Measurements from ENCODE around the gene PCK2. TPM values are rescaled to one million over a fixed set of nuclear protein-coding genes. Genes with fewer than 3 reads are reported as not detected.
A peak's percentile ranks its signal among the peaks of the same experiment; 100 is the strongest.

The PCK2 gene
- total and polyA plus RNA-seq, 9 donors = 2.4 to 66.8 (median 5.4) TPM

DNA sequence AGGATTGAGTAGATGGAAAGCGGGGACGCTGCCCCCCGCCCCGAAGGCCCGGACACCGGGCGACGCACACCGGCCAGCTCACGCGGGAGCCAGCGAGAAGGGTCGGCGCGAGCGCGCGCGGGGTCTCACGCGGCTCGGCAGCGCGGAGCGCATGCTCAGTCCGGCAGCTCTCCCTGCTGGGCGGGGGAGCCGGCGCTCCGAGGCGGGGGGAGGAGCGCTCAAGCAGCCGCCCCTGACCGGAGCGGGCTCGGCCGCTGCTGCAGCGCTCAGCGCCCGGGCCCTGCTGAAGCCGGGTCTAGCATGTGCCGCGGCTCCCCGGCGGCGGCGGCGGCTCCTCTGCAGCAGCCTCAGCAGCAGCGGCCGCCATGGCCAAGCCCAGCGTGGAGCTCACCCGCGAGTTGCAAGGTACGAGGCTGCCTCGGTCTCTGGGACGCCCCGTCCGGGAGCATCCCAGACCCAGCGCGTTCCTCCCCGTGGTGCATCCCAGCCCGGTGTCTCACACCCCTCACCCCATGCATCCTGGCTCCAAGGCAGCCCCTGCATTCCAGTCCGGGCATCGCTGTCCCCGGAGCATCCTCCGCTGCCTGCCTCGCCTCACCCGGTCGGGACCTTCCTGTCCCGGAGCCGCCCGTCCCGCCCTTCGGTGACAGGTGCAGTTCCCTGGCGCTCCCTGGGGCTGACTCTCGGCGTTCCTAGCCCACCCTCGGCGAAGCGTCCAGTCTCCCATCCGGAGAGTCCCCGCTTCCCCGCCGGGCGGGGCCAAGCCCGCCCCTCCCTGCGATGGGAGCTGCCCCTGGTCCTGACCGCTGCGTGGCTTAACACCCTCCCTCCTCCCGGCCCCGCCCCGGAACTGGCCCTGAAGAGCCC is 42.1 kb upstream of the PCK2 start, which contains the start of gene CARMIL3:
Gene CARMIL3, plus strand, starts transcription at position 221 of the 867 bp plus-strand sequence. Its CDS starts 145 bp downstream, at position 366.
- TF ChIP-seq CTCF (IDR thresholded peaks at IDR 0.05) (no peak), EP300 (IDR thresholded peaks at IDR 0.05) (no peak), POLR2A (IDR thresholded peaks at IDR 0.05) (no peak)
- Histone ChIP-seq H3K4me3 (peak within 1 kb of the TSS; percentile 44), H3K9me3 (no peaks in the 10 kb centered on the region), H3K36me3 (no peaks in the 10 kb centered on the region), H3K27ac (peak within 1 kb of the TSS in 1 of 2 donors; percentile 19), H3K27me3 (no peaks in the 10 kb centered on the region), H3K4me1 (ENCODE audit: insufficient read depth) (peaks cover 9% of the 10 kb centered on the region)
- intact Hi-C loops (cut with DNase I) = loop anchor here in 2 of 4 donors (10.0 kb wide), 1 partner anchor 53 kb away; no protein-coding TSS in a partner anchor
- DNase-seq = peak; percentile 59 to 81 (median 65)
- WGBS, 3 donors = 0 to 1% (median 0%) methylated on average over 73 to 92 of the region's 92 CpGs

DNA sequence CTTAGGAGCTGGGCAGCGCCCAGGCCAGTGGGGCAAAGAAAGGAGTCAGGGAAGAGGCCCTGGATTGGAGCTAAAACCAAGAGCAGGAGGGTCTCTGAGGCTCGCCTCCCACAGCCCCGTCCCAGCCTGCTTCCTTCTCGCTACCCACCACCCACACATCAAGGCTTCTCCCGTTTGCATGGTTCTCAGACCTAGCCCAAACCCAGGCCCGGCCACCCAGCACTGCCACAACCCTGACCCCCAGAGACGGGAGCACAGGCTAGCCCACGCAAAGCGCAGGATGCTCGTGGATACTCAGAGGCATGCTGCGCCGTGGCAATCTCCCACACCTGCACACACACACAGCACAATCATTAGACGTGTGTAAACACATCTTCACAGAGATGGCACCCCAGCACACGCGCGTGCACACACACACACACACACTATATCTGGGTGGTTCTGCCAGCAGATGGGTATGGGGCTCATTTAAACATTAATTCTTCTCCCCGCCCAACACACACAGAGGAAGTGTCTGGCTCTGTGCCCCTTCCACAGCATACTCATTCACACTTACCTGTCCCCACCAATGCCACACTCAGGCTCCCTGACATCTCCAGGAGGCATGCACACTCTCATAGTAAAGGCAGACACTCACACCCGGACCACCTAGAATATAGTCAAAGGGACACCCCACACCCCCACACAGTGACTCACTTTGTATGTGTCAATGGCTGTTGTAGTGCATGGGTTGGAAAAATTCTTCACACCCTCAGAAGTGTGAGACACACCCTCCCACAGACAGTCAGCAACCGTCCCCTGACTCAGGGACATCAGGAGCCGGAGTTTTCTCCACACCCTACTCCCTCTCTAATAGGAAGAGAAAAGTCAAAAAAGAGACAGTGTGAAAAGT is 41.2 kb upstream of the PCK2 start:
- no peak for DNase-seq
- H3K36me3 ChIP-seq = no peaks in the 10 kb centered on the region
- intact Hi-C loops (cut with DNase I) = loop anchor here in 2 of 4 donors (10.0 kb wide), 1 partner anchor 52 kb away; no protein-coding TSS in a partner anchor
- no peak for TF ChIP-seq CTCF (IDR thresholded peaks at IDR 0.05)
- no peak overlapping the region for H3K27ac ChIP-seq
- peaks cover 9% of the 10 kb centered on the region for H3K4me1 ChIP-seq (ENCODE audit: insufficient read depth)
- WGBS, 3 donors = 39 to 46% (median 39%) methylated on average over 20 of the region's 20 CpGs
- H3K27me3 ChIP-seq = no peaks in the 10 kb centered on the region
- H3K4me3 ChIP-seq = peak overlapping the region; percentile 44
- no peaks in the 10 kb centered on the region for H3K9me3 ChIP-seq

- intact Hi-C loops (cut with DNase I) = loop anchor here in 2 of 4 donors (10.0 kb wide), 1 partner anchor 51 kb away; no protein-coding TSS in a partner anchor
- TF ChIP-seq POLR2A (IDR thresholded peaks at IDR 0.05) (no peak), CTCF (IDR thresholded peaks at IDR 0.05) (no peak), EP300 (IDR thresholded peaks at IDR 0.05) (no peak)
- no peak overlapping the region for H3K4me3 ChIP-seq
- DNase-seq = peak in 2 of 5 donors; percentile 14 to 32
- 71 to 77% (median 75%) methylated on average over 10 of the region's 10 CpGs for WGBS, 3 donors
- no peaks in the 10 kb centered on the region for H3K36me3 ChIP-seq
- H3K4me1 ChIP-seq (ENCODE audit: insufficient read depth) = peaks cover 9% of the 10 kb centered on the region
- H3K27me3 ChIP-seq = no peaks in the 10 kb centered on the region
- H3K9me3 ChIP-seq = no peaks in the 10 kb centered on the region
- H3K27ac ChIP-seq = no peak overlapping the region
These were observed 40.4 kb upstream of the PCK2 start for GRCh38 chr14:24053548-24054323.

GRCh38 chr14:24054324-24054641 is 39.8 kb upstream of the PCK2 start:
- Histone ChIP-seq H3K4me1 (ENCODE audit: insufficient read depth) (peaks cover 9% of the 10 kb centered on the region), H3K36me3 (no peaks in the 10 kb centered on the region), H3K27me3 (no peaks in the 10 kb centered on the region), H3K27ac (no peak overlapping the region), H3K4me3 (no peak overlapping the region), H3K9me3 (no peaks in the 10 kb centered on the region)
- WGBS, 3 donors = 77 to 90% (median 83%) methylated on average over 6 of the region's 6 CpGs
- intact Hi-C loops (cut with DNase I) = loop anchor here in 2 of 4 donors (10.0 kb wide), 1 partner anchor 51 kb away; no protein-coding TSS in a partner anchor
- no peak for DNase-seq
- TF ChIP-seq CTCF (IDR thresholded peaks at IDR 0.05) = no peak
- TF ChIP-seq EP300 (IDR thresholded peaks at IDR 0.05) = no peak
- TF ChIP-seq POLR2A (IDR thresholded peaks at IDR 0.05) = no peak
